SJSA1 (cell line): Measurements from ENCODE around the gene LARP1B. TPM values are rescaled to one million over a fixed set of nuclear protein-coding genes. Genes with fewer than 3 reads are reported as not detected.
A peak's percentile ranks its signal among the peaks of the same experiment; 100 is the strongest.
"Not testable (repeated sequence)": the region's sequence is repeated elsewhere in the genome, so short reads cannot be mapped to it uniquely, and the experiment has no call there.

Source experiments
- DNase-seq, 2 experiments: peaks; one replicate each; pipeline ENCODE4 v3.0.0-alpha.2; 2015 to 2020; ENCODE audit warnings: low spot score in 2 of 2, low read depth in 1 of 2
- H3K27ac ChIP-seq: fragments of 250-450 bp; sonication (Bioruptor Pico); 2 replicates; pipeline ENCODE4 v1.5.1; 2020; ENCODE audit warnings: mild to moderate bottlenecking, moderate library complexity
- H3K27me3 ChIP-seq: fragments of 250-450 bp; sonication (Bioruptor Pico); replicated peaks from 2 replicates; pipeline ENCODE4 v1.5.1; 2020; ENCODE audit warnings: mild to moderate bottlenecking, moderate library complexity
- H3K36me3 ChIP-seq: fragments of 250-450 bp; sonication (Bioruptor Pico); 2 replicates; pipeline ENCODE4 v1.5.1; 2020; ENCODE audit warnings: mild to moderate bottlenecking
- H3K4me1 ChIP-seq: fragments of 250-450 bp; sonication (Bioruptor Pico); replicated peaks from 2 replicates; pipeline ENCODE4 v1.6.1; 2021; ENCODE audit warnings: mild to moderate bottlenecking
- H3K4me3 ChIP-seq: fragments of 250-450 bp; sonication (Bioruptor Pico); 2 replicates; pipeline ENCODE4 v1.5.1; 2020; ENCODE audit warnings: mild to moderate bottlenecking
- H3K9me3 ChIP-seq: fragments of 250-450 bp; sonication (Bioruptor Pico); replicated peaks from 2 replicates; pipeline ENCODE4 v1.5.1; 2020; ENCODE audit warnings: mild to moderate bottlenecking
- total RNA-seq: library from RNA; depleted of rRNA; stranded (reverse); fragments of >200 nt; shearing (Covaris generic); gene quantifications from 2 replicates; pipeline ENCODE4 v1.2.3, GENCODE V29; 2014; rRNA removed

Gene LARP1B
- total RNA-seq, result 38.4 and 42.5 TPM in 2 replicates

DNA sequence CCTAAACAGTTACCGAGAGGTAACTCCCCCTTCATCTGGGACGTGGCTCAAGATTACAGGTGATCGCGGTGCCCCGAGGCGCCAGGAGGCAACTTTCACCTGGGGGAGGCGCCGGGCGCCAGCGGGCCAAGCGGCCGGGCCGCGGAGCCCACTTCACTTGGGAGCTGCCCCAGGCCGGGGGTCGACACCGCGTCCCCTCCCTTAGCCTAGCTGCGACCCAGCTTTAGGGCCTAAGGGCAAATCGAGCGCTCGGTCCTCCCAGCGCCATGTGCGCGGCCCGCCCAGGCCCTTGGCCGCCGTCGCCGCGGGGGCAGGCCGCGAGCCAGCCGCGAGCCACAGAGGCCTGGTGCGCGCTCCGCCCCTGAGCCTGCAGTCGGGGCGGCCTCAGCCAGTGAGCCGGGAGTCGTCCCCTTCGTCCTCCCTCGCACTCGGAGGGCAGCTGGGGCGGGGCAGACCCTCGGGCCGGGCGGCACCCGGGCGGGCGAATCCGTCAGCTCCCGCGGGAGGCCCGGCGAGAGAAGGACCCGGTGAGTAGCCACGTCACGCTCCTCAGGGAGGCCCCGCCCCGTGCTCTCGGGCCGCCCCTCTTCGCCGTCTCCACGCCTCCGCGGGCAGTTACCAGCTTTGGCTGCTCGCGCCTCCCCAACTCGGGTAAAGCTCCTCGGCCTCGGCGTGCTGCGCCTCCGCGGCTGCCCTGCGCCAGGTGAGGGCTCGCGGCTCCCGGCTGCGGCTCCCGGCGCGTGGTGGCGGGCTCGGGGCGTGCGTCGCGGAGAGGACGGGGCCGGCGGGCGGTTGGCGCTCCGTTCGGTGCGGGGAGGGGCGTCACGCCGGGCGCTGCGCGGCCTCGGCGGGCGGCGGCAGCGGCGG lies at the start of gene LARP1B:
Gene LARP1B (plus strand): TSS at position 614 of the 867 bp plus-strand sequence. CDS start 13,640 bp downstream, outside the sequence.
- Histone ChIP-seq H3K4me1 (no peaks in the 10 kb centered on the region; the same call in none of the 2 replicates), H3K9me3 (no peaks in the 10 kb centered on the region), H3K36me3 (peaks cover 12% of the 10 kb centered on the region), H3K27ac (peak within 1 kb of the TSS; percentile 93), H3K4me3 (peak within 1 kb of the TSS; percentile 93), H3K27me3 (no peaks in the 10 kb centered on the region)
- DNase-seq, result peak; percentile 98

DNA sequence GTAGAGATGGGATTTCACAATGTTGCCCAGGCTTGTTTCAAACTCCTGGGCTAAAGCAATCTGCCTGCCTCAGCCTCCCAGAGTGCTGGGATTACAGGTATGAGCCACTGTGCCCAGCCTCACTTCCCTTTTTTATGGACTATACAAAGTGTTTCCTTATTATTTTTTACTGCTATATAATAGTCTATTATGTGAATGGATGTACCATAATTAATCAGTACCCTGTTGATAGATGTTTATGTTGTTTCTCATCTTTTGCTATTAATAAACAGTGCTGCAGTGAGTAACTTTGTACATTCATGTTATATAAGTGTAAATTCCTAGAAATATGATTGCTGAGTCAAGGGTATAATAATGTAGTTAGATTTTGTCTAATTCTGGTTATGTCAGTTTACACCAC lies 35.8 kb upstream of the LARP1B start:
- no peak overlapping the region for H3K27ac ChIP-seq

DNA sequence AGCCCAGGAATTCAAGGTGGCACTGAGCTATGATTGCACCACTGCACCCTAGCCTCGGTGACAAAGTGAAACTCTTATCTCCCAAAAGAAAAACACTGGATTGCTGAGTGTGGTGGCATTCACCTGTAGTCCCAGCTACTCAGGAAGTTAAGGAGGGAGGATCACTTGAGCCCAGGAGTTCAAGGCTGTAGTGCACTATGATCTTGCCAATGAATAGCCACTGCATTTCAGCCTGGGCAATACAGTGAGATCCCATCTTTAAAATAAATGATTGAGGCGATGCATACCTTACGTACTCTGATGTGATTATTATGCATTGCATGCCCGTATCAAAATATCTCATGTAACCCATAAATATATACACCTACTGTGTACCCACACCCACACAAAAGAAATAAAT lies 31.2 kb upstream of the LARP1B start:
- H3K36me3 ChIP-seq, result peaks cover 11% of the 10 kb centered on the region; the same call in 1 of the 2 replicates
- no peaks in the 10 kb centered on the region for H3K27me3 ChIP-seq
- no peaks in the 10 kb centered on the region for H3K9me3 ChIP-seq
- DNase-seq, result no peak
- no peak overlapping the region for H3K4me3 ChIP-seq
- H3K27ac ChIP-seq, result no peak overlapping the region
- H3K4me1 ChIP-seq, result no peaks in the 10 kb centered on the region

More for the DNA sequence above, 35.8 kb upstream of the LARP1B start:
- Histone ChIP-seq H3K9me3 (no peaks in the 10 kb centered on the region), H3K4me1 (no peaks in the 10 kb centered on the region), H3K27me3 (no peaks in the 10 kb centered on the region), H3K4me3 (no peak overlapping the region), H3K36me3 (peaks cover 20% of the 10 kb centered on the region)
- no peak for DNase-seq

GRCh38 chr4:128031756-128032384 lies 29.2 kb upstream of the LARP1B start:
- Histone ChIP-seq H3K27ac (no peak overlapping the region), H3K36me3 (peaks cover 11% of the 10 kb centered on the region; the same call in 1 of the 2 replicates), H3K4me3 (no peak overlapping the region), H3K4me1 (no peaks in the 10 kb centered on the region), H3K9me3 (no peaks in the 10 kb centered on the region), H3K27me3 (no peaks in the 10 kb centered on the region)
- no peak for DNase-seq

- Histone ChIP-seq H3K27me3 (no peaks in the 10 kb centered on the region), H3K27ac (no peak overlapping the region)
- DNase-seq, result no peak
Measured at GRCh38 chr4:128039568-128039967, 21.5 kb upstream of the LARP1B start.

GRCh38 chr4:128047019-128047418 lies 14.1 kb upstream of the LARP1B start:
- not testable (repeated sequence) for H3K4me3 ChIP-seq, H3K27ac ChIP-seq, H3K36me3 ChIP-seq, DNase-seq, H3K27me3 ChIP-seq, H3K9me3 ChIP-seq, H3K4me1 ChIP-seq

More at GRCh38 chr4:128039568-128039967, 21.5 kb upstream of the LARP1B start:
- H3K4me3 ChIP-seq, result no peak overlapping the region
- H3K4me1 ChIP-seq, result no peaks in the 10 kb centered on the region
- no peaks in the 10 kb centered on the region for H3K9me3 ChIP-seq
- no peaks in the 10 kb centered on the region for H3K36me3 ChIP-seq

DNA sequence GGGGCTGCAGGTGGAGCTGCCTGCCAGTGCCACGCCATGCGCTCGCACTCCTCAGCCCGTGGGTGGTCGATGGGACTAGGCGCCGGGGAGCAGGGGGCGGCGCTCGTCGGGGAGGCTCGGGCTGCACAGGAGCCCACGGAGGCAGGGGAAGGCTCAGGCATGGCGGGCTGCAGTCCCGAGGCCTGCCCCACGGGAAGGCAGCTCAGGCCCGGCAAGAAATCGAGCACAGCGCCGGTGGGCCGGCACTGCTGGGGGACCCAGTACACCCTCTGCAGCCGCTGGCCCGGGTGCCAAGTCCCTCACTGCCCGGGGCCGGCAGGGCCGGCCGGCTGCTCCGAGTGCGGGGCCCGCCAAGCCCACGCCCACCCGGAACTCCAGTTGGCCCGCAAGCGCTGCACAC lies 13.6 kb upstream of the LARP1B start:
- H3K9me3 ChIP-seq, H3K27ac ChIP-seq, H3K4me1 ChIP-seq, H3K27me3 ChIP-seq, DNase-seq, H3K36me3 ChIP-seq, H3K4me3 ChIP-seq: not testable (repeated sequence)

- not testable (repeated sequence) for H3K9me3 ChIP-seq, H3K27me3 ChIP-seq, H3K4me1 ChIP-seq, H3K27ac ChIP-seq, H3K4me3 ChIP-seq, DNase-seq, H3K36me3 ChIP-seq
Measured at GRCh38 chr4:128051229-128051628, 9.9 kb upstream of the LARP1B start.

DNA sequence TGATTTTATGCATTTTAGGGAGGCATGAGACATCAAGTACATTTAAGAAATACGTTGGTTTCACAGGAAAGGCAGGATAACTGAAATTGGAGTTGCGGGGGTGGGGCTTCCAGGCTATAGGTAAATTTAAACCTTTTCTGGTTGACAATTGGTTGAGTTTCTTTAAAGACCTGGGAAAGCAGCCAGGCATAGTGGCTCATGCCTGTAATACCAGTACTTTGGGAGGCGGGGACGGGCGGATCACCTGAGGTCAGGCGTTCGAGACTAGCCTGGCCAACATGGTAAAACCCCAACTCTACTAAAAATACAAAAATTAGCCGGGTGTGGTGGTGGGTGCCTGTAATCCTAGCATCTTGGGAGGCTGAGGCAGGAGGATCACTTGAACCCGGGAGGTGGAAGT lies 6.2 kb upstream of the LARP1B start:
- not testable (repeated sequence) for H3K27me3 ChIP-seq, H3K9me3 ChIP-seq, H3K36me3 ChIP-seq, H3K4me1 ChIP-seq, H3K27ac ChIP-seq, DNase-seq, H3K4me3 ChIP-seq

DNA sequence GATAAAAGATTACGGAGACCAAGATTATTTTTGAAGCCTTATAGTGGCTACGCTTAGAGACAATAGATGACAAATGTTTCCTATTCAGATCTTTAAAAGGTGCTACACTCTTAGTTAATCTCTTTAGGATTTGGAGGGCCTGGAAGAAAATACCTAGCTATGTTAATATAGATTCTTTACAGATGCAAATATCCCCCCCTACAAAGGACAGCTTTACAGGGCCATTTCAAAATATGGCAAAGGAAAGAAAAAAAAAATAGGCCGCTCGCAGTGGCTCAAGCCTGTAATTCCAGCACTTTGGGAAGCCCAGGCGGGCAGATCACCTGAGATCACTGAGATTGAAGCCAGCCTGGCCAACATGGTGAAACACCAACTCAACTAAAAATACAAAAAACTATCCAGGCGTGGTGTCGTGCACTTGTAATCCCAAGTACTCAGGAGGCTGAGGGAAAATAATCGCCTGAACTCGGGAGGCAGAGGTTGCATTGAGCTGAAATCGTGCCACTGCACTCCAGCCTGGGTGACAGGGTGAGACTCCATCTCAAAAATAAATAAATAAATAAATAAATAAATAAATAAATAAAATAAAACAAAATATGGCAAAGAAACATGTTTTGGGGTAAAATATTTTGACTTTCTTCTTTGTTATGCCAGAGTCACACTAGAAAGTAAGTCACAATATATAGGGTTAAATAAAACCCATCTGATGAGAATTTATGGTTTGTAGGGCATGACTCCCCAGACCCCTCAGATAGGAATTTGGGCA lies 5.5 kb upstream of the LARP1B start:
- H3K4me1 ChIP-seq, DNase-seq, H3K4me3 ChIP-seq, H3K27ac ChIP-seq, H3K27me3 ChIP-seq, H3K9me3 ChIP-seq, H3K36me3 ChIP-seq: not testable (repeated sequence)

DNA sequence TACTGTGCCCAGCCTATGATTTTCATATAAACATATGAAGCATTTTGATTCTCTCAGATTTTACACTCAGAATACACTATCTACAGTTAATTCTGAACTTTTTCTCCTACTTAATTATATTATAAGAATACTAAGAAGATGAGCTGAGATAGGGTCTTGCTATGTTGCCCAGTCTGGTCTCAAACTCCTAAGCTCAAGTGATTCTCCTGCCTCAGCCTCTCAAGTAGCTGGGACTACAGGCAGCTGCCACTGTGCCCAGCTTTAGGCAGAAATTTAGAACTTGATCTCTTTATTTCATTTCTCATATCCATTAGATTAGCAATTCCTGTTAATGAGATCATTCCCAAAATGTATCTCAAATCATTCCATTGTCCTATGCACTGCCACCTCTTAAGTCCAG lies 4.7 kb upstream of the LARP1B start:
- Histone ChIP-seq H3K4me3 (no peak overlapping the region), H3K9me3 (no peaks in the 10 kb centered on the region)
- DNase-seq, result no peak

DNA sequence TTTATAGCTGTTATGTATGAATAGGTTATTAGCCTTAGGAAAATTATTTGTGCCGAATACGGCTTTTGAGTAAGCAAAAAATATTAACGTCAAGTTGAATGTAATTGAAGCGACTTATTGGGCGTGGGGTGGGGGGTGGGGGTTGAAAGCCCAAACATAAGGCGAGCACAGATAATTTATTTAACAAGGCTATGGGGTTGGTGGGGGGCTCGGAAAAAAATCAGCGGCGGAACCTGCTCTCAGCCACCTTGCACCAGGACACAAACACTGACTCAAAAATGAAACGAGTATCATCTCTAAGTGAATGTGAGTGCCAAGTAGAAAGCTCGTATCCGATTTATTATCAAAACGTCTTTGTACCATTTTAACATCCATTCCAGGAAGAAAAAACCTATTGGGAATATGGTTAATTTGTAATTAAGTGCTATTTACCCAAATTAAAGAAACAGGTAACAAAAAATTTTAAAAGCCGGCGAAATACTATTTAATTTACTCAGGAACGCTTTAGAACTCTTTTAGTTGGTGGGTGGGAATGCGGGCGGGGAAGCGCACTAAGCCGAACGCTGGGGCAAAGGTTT lies 902 bp upstream of the LARP1B start:
- Histone ChIP-seq H3K36me3 (peaks cover 12% of the 10 kb centered on the region), H3K27me3 (no peaks in the 10 kb centered on the region), H3K4me3 (peak overlapping the region; percentile 93), H3K9me3 (no peaks in the 10 kb centered on the region), H3K27ac (peak overlapping the region; percentile 93), H3K4me1 (no peaks in the 10 kb centered on the region; the same call in none of the 2 replicates)
- DNase-seq, result no peak

More for the DNA sequence above, 4.7 kb upstream of the LARP1B start:
- H3K4me1 ChIP-seq, result no peaks in the 10 kb centered on the region; the same call in 1 of the 2 replicates
- H3K27ac ChIP-seq, result no peak overlapping the region
- H3K27me3 ChIP-seq, result no peaks in the 10 kb centered on the region
- H3K36me3 ChIP-seq, result peaks cover 4% of the 10 kb centered on the region
